Measurements from ENCODE around the gene RAB27A. TPM values are rescaled to one million over a fixed set of nuclear protein-coding genes. Genes with fewer than 3 reads are reported as not detected.

The RAB27A gene
- total and polyA plus RNA-seq, 9 of the 15 experiments (the other 6 are each of a cell fraction or from before 2014, with no cell fraction given) = 31.5 to 171 (median 80.4) TPM

DNA sequence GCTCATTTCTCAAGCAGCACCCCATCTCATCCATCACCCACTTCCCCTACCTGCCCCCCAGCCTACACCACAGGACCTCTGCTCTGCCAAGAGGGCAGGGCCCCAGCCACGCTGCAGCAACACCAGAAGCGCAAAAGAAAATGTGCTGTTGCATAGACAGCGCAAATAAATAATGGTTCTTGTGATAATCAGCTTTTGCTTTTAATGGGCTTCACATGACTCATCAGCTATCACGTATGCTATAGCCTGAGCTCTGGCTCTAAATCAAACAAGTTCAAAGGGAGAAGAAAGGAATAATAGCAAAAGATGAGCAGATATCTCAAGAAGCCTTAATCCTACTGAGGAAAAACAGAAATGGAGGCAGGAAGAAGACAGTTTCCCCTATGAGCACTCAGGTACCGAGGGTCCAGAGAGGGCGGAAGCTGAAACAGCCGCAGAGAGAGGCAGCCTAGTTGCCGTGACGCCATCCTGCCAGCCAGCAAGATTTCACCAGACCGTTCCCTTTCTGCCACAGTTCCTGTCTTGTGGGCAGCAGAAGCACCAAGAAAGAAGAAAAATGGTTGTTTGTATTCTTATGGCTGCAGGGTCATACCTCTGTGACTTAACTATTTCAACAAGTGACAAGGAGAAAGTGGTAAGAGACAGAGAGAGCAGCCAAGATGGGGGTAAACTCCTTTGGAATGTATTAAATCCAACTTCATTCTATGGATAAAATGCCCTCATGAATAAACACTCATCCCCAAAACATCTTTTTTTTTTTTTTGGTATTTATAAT lies 22.0 kb downstream of the RAB27A start (continued):
- TF ChIP-seq MGA (IDR thresholded peaks at IDR 0.05) (no peak), ZNF561 (CRISPR knock-in tag; conservative IDR thresholded peaks at IDR 0.05) (no peak), SMARCE1 (IDR thresholded peaks at IDR 0.05) (no peak), ATF7 (IDR thresholded peaks at IDR 0.05) (0 out of 2 replicates have a peak, but pooled peaks have one; percentile 18), TRIM28 (IDR thresholded peaks at IDR 0.05) (no peak), ZNF395 (CRISPR knock-in tag; IDR thresholded peaks at IDR 0.05) (no peak), CGGBP1 (CRISPR knock-in tag; IDR thresholded peaks at IDR 0.05) (no peak), SNRNP70 (optimal IDR thresholded peaks at IDR 0.05; ENCODE audit: low read depth, low read length) (no peak)
- TF ChIP-seq, protein P1, sequence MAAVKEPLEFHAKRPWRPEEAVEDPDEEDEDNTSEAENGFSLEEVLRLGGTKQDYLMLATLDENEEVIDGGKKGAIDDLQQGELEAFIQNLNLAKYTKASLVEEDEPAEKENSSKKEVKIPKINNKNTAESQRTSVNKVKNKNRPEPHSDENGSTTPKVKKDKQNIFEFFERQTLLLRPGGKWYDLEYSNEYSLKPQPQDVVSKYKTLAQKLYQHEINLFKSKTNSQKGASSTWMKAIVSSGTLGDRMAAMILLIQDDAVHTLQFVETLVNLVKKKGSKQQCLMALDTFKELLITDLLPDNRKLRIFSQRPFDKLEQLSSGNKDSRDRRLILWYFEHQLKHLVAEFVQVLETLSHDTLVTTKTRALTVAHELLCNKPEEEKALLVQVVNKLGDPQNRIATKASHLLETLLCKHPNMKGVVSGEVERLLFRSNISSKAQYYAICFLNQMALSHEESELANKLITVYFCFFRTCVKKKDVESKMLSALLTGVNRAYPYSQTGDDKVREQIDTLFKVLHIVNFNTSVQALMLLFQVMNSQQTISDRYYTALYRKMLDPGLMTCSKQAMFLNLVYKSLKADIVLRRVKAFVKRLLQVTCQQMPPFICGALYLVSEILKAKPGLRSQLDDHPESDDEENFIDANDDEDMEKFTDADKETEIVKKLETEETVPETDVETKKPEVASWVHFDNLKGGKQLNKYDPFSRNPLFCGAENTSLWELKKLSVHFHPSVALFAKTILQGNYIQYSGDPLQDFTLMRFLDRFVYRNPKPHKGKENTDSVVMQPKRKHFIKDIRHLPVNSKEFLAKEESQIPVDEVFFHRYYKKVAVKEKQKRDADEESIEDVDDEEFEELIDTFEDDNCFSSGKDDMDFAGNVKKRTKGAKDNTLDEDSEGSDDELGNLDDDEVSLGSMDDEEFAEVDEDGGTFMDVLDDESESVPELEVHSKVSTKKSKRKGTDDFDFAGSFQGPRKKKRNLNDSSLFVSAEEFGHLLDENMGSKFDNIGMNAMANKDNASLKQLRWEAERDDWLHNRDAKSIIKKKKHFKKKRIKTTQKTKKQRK (IDR thresholded peaks at IDR 0.05; ENCODE audit: borderline replicate concordance, low read depth, low read length) = no peak
